CD1c-positive myeloid dendritic cell (primary cell): ENCODE data around the gene DOLK.

Experiments used
- DNase-seq: peaks from one replicate; pipeline ENCODE4 v3.0.0-alpha.2; 2016; ENCODE audit errors: extremely low spot score

Gene DOLK

DNA sequence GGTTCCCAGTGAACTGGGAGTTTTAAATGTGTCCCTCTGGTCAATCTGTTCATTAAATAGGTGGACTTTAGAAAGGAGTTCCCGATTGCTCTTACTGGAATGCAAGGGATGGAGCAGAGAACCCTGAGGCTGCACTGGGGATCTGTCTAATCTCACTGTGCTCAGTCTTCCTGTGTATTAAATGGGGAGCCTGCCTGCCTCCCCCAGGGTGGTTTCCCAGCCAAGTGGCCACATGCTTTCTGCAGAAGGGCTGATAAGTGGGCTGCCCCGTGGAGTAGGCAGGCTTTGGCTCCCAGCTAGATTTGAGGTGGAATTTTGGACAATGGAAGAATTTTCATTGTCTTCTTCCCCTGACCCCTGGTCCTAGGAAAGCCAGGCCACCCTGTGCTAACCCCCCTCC lies 40.7 kb downstream of the DOLK start:
- DNase-seq: no peak

DNA sequence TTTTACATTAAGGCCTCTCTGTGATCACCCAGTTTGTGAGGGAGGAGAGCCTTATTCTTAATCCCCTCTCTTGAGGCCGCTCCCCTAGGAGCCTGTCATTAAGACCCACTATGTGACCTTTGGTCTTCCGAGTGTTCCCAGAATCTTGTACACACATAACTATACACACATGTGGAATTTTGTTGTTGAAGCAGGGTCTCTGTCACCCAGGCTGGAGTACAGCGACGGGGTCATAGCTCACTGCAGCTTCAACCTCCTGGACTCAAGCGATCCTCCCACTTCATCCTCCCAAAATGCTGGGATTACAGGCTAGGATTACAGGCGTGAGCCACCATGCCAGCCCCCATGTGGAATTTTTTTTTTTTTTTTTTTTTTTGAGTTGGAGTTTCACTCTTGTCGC lies 41.4 kb downstream of the DOLK start:
- DNase-seq: no peak

DNA sequence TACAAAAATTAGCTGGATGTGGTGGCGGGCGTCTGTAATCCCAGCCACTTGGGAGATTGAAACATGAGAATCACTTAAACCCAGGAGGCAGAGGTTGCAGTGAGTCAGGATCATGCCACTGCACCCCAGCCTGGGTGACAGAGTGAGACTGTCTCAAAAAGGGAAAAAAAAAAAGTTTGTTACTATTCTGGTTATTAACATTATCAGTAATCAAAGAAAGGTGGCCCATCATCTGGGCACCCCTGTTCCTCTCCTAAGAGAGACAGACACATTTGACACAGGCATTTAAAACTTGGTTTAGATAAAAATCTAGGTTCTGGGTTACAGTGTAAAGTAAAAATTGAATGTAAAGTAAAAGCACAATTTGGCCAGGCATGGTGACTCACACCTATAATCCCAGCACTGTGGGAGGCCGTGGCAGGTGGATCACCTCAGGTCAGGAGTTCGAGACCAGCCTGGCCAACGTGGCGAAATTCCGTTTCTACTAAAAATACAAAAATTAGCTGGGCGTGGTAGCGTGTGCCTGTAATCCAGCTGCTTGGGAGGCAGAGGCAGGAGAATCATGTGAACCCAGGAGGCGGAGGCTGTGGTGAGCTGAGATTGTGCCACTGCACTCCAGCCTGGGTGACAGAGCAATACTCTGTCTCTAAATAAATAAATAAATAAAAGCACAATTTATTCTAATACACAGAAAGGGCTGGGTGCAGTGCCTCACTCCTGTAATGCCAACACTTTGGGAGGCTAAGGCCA lies 43.4 kb downstream of the DOLK start:
- no peak for DNase-seq

DNA sequence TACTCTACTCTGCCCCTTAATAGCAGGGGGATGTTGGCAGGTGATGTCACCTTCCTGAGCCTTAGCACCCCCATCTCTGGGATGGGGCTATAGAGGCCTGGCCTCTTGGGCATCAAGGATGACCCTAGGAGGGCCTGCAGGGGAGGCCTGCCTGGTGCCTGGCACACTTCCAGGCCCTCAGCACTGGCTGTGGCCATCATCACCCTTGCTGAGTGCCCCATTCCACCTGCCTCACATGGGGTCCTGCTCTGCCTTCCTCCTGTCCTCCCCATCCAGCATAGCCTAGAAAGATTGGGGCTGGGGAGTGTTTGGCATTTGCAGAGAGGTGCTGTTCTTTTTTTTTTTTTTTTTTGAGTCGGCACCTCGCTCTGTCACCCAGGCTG lies 44.3 kb downstream of the DOLK start:
- DNase-seq: no peak

DNA sequence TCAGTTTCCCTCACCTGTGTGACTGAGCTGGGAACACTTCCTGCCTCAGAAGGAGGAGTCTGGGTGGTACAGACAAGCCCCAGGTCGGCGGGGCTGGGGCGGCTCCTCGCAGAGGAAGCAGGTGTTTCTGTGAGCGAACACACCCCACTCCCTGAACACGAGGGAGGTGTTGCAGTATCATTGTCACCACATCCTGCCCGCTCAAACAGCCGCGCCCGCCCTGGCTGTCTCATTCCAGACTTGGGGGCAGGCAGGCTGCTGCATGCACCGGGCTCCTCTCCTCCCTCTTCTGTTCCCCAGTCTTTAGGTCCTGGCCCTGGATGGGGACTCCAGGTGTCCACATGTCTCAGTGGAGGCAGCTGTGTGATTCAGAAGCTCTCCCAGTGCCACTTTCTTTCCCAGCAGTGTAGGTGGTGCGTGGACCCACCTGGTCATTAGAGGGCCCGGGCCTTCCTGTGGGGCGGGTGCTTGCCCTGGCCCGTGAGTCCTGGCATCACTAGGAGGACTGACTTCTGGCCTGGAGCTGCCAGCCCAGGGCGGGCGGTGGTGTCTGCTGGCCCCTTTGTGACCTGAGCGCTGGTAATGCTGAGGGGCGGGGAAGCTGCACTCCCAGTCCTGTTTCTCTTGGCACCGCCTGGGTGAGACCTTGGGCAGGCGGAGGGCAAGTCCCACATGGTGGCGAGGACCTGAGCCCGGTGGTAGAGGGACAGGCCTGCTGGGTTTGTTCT lies 44.9 kb downstream of the DOLK start:
- peak; percentile 52 for DNase-seq

DNA sequence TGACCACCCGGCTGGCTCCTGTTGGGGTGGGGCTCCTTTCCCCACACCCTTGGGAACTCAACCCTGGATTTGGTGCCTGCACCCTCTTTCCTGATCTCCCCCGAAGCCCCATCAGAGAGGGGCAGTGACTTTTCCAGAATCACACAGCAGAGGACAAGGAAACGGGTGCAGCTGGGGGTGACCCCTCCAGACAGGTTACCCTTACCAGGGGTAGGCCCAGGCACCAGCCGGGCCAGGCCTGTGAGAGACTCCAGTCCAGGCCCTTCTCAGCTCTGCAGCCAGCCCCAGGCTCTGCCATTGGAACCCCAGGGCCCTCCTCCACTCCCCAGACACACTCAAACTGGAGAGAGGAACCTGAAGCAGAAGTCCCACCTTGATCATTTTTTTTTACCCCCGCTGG lies 45.6 kb downstream of the DOLK start:
- DNase-seq: no peak

DNA sequence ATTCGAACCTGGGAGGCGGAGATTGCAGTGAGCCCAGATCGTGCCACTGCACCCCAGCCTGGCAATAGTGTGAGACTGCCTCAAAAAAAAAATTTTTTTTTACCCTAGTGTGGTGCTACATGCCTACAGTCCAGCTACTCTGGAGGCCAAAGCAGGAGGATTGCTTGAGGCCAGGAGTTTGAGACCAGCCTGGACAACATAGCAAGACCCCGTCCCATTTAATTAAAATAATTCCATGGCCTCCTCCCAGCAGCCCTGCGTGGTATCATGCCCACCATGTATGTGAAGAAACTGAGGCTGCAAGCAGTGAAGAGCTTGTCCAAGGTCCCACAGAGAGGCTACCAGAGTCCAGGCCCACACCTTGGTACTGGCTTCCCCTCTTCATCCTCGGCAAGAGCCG lies 46.0 kb downstream of the DOLK start:
- no peak for DNase-seq

DNA sequence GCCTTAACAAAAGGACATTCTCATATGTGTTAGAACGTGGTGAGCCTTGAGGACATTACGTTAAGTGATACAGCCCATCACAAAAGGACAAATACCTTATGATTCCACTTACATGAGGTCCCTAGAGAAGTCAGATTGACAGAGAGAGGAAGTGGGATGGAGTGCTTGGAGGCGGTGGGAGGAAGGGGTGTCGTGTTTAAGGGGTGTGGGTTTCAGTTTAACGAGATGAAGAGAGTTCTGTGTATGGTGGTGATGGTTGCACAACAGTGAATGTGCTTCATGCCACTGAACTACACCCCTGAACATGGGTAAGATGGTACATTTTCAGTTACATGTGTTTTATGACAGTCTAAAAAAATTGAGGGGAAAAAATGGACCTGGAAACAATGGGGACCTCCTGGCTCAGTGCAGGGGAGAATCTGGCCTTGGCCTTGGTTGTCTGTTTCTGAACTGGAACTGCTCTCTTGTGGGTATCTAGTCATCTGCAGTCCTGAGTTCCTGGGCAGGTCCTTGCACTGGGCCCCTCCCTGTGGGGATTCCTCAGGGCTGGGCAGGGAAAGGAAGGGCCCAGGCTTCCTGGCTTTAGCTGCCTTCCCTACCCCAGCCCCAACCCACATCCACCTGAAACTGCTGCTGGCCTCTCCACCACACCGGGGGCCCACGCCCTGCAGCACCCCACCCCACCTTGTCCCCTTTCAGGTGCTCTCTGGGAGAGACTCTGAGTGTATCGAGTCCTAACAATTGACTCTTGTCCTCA lies 47.7 kb downstream of the DOLK start:
- peak; percentile 66 for DNase-seq

DNA sequence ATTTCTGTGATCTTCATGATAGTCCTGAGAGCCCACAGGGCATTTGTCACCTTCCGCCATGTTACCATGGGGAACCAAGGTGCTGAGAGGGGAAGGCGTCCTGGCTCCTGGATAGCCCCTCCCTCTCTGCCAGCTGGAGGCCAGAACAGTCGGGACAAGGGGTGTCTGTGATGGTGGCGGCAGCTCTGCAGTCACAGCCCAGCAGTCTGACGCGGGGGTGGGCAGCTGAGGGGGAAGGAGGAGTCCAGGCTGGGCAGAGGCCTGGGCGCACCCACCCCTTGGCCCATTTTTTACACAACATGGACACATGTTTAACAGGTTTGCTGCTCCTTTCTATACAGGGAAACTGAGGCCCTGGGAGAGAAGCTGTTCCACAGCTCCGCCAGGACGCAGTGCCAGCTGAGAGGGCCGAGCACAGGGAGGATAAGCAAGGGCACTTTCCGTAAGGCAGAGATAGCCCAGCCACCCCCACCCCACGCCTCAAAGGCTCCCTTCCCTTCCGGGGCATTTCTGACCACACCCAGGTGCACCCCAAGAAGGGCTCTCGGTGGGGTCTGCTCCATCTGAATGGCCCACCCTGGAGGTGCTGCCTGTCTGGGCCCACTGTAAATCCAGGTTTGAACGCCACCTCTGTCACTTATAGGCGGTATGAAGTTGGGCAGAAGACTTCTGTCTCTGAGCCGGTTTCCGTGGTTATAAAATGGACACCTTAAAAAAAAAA lies 48.4 kb downstream of the DOLK start:
- DNase-seq: no peak

DNA sequence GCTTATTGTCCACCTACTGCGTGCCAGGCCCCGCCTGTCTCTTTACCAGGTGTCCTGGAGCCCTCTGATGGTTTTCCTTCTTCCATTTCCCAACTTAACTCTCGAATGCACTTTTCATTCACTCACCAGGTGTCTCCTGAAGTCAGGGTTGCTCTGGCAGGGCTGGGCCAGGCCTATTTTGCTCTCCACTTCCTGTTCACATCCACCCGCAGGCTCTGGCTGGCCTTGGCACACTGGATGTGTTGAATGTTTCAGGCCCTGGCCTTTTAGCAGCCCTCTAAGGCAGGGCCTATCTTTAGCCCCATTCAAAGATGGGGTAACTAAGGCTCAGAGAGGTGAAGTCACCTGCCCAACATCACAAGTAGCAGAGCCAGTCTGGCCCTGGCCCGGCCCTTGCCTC lies 49.0 kb downstream of the DOLK start:
- no peak for DNase-seq

DNA sequence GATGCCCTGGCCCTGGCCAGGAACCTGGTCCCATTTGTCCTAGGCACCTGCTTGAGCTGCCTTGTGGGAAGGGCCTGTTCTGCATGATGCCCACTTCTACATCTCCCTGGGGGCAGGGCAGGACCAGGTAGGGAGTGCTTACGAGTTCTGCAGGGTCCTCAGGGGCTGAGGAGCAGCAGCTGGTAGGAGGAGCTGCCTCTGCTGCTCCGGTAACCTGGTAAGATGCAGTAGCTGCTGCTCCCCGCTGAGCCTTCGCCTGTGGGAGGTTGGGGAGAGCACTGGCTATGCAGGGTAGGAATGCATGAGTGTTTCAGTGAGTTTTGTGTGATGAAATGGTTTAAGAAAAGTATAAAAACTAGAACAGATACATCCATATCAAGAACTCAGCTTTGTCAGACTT lies 51.8 kb downstream of the DOLK start:
- DNase-seq: no peak
